Left ventricle myocardium superior (tissue), 1 donor: ENCODE measurements around the gene TFPI. TPM values are rescaled to one million over a fixed set of nuclear protein-coding genes. Genes with fewer than 3 reads are reported as not detected.
"Not testable (repeated sequence)": the region's sequence is repeated elsewhere in the genome, so short reads cannot be mapped to it uniquely, and the experiment has no call there.

Source experiments
- ATAC-seq: fragments of 200-7000 bp; cut with Tn5 transposase; one replicate; pipeline ENCODE4 v1.9.1; 2020; ENCODE audit warnings: mild to moderate bottlenecking, moderate library complexity
- DNase-seq: peaks from one replicate; pipeline ENCODE4 v3.0.0-alpha.2; 2020
- intact Hi-C: fragments of 100-400 bp; cut with micrococcal nuclease; formaldehyde crosslinking; loops from one replicate; pipeline ENCODE4 v1.11.0; 2022
- total RNA-seq: library from RNA; stranded (reverse); fragmentation: NEBNext Ultra II Directional; extraction: Animal tissue kit (Norgen Biotek cat#: 25700); gene quantifications from one replicate; pipeline ENCODE4 v1.2.1, GENCODE V29; 2021
- donor health status: DM: no; HTN: yes; CAD: no; lungs with severe emphysema.

Gene TFPI
- total RNA-seq, 1 donor from 2014 or later, result 24.2 TPM

- intact Hi-C loops, result no loop called here
- DNase-seq (no peak), ATAC-seq (no peak)
Measured at GRCh38 chr2:187532333-187533120, 21.7 kb downstream of the TFPI start.

GRCh38 chr2:187529977-187530721 is 24.1 kb downstream of the TFPI start:
- ATAC-seq, result no peak
- intact Hi-C loops, result no loop called here
- DNase-seq, result no peak

GRCh38 chr2:187529248-187529976 is 24.8 kb downstream of the TFPI start:
- intact Hi-C loops, result no loop called here
- DNase-seq (no peak), ATAC-seq (no peak)

- ATAC-seq, result no peak
- DNase-seq, result no peak
- intact Hi-C loops, result no loop called here
Measured at GRCh38 chr2:187528042-187528441, 26.2 kb downstream of the TFPI start.

- ATAC-seq, result peak; percentile 57
- DNase-seq, result no peak
- intact Hi-C loops, result no loop called here
Measured at GRCh38 chr2:187527262-187527661, 27.0 kb downstream of the TFPI start.

- ATAC-seq, result no peak
- intact Hi-C loops, result no loop called here
- DNase-seq, result no peak
Measured at GRCh38 chr2:187526792-187527191, 27.4 kb downstream of the TFPI start.

GRCh38 chr2:187525163-187525900 is 28.9 kb downstream of the TFPI start:
- ATAC-seq (no peak), DNase-seq (no peak)
- intact Hi-C loops, result no loop called here

GRCh38 chr2:187523325-187523724 is 30.9 kb downstream of the TFPI start:
- intact Hi-C loops, result no loop called here
- DNase-seq (no peak), ATAC-seq (no peak)

- DNase-seq (no peak), ATAC-seq (no peak)
- intact Hi-C loops, result no loop called here
Measured at GRCh38 chr2:187520121-187520624, 34.1 kb downstream of the TFPI start.

- DNase-seq (no peak), ATAC-seq (no peak)
- intact Hi-C loops, result no loop called here
Measured at GRCh38 chr2:187519419-187520120, 34.7 kb downstream of the TFPI start.

- intact Hi-C loops, DNase-seq, ATAC-seq: not testable (repeated sequence)
Measured at GRCh38 chr2:187517750-187518361, 36.4 kb downstream of the TFPI start.

- intact Hi-C loops, DNase-seq, ATAC-seq: not testable (repeated sequence)
Measured at GRCh38 chr2:187516630-187517510, 37.4 kb downstream of the TFPI start.

- DNase-seq (no peak), ATAC-seq (no peak)
- intact Hi-C loops, result no loop called here
Measured at GRCh38 chr2:187514930-187515329, 39.3 kb downstream of the TFPI start.

GRCh38 chr2:187514235-187514829 is 39.9 kb downstream of the TFPI start:
- DNase-seq, intact Hi-C loops, ATAC-seq: not testable (repeated sequence)

- DNase-seq, intact Hi-C loops, ATAC-seq: not testable (repeated sequence)
Measured at GRCh38 chr2:187513460-187514234, 40.6 kb downstream of the TFPI start.
